Right lobe of liver (tissue), 4 donors: ENCODE results near the gene PGS1.

ENCODE experiments used
- POLR2A ChIP-seq: fragments of 450-650 bp; IDR thresholded peaks from one replicate; pipeline ENCODE4 v1.6.1; 2017; ENCODE audit warnings: antibody characterized with exemption, mild to moderate bottlenecking
- TF ChIP-seq, protein P1 (sequence below), 4 donors: fragments of 200-600 bp in 3 of 4; fragments of 450-650 bp in 1 of 4; IDR thresholded peaks; one replicate each; pipeline versions ENCODE4 v1.5.1 to v1.8.0; 2016 to 2022; ENCODE audit warnings: antibody characterized with exemption in 4 of 4, mild to moderate bottlenecking in 2 of 4
- donor health status: DM: no; HTN: no; CAD: no.
- donor health status: DM: no; HTN: no; CAD: no.
- donor health status: DM: no; HTN: yes; CAD: no.

DNA sequence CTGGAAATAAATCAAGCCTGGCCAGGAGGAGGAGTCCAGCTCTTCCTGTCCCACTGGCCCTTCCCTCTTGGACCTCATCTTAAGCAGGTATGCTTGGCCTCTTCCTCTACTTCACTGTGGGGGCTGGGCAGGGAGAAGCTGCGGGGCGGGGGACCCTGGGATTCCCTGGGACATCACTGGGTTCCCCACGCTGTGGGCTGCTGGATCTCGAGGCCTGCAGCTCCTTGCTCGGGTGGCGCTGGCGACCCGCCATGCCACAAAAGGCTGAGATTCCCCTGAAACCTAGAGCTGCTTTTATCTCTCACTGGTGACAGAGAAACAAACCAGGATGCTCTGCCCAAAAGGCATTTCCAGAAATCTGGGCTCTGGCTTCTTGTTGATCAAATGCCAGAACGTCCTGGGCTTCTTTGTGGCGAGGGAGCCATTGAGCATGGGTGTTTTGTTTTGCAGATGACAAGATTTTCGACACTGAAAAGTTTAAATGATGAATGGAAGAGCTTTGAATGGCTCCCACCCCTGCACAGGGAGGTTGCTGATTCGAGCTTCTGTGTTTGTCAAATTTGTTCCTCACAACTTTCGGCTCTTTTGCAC, 8.6 kb upstream of the PGS1 start:
- TF ChIP-seq, protein P1, sequence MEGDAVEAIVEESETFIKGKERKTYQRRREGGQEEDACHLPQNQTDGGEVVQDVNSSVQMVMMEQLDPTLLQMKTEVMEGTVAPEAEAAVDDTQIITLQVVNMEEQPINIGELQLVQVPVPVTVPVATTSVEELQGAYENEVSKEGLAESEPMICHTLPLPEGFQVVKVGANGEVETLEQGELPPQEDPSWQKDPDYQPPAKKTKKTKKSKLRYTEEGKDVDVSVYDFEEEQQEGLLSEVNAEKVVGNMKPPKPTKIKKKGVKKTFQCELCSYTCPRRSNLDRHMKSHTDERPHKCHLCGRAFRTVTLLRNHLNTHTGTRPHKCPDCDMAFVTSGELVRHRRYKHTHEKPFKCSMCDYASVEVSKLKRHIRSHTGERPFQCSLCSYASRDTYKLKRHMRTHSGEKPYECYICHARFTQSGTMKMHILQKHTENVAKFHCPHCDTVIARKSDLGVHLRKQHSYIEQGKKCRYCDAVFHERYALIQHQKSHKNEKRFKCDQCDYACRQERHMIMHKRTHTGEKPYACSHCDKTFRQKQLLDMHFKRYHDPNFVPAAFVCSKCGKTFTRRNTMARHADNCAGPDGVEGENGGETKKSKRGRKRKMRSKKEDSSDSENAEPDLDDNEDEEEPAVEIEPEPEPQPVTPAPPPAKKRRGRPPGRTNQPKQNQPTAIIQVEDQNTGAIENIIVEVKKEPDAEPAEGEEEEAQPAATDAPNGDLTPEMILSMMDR (IDR thresholded peaks at IDR 0.05), result no peak
- no peak for TF ChIP-seq POLR2A
